HG02588 (cell line): ENCODE data around the gene CUL4B.
"Not testable (repeated sequence)": the region's sequence is repeated elsewhere in the genome, so short reads cannot be mapped to it uniquely, and the experiment has no call there.

Experiments used
- ATAC-seq: cut with Tn5 transposase; IDR thresholded peaks from one replicate; pipeline ENCODE4 v1.9.1; 2021; ENCODE audit warnings: mild to moderate bottlenecking, moderate library complexity; ENCODE audit not compliant: unreplicated experiment

The CUL4B gene

GRCh38 chrX:120560842-120561633, at the start of gene CUL4B:
CUL4B (minus strand) TSS chrX:120560962; CDS start chrX:120560638, 324 bp downstream.
- ATAC-seq = peak; percentile 80

GRCh38 chrX:120604361-120604782, 43.6 kb upstream of the CUL4B start:
- ATAC-seq = peak; percentile 46

- ATAC-seq = peak; percentile 92
Observed at GRCh38 chrX:120603707-120604360, 43.1 kb upstream of the CUL4B start, which contains the start of gene MCTS1. MCTS1 (plus strand) TSS chrX:120604101; CDS start chrX:120604237, 136 bp downstream.

GRCh38 chrX:120585702-120586101, 24.9 kb upstream of the CUL4B start:
- ATAC-seq = no peak

- no peak for ATAC-seq
Observed at GRCh38 chrX:120575379-120576114, 14.8 kb upstream of the CUL4B start.

GRCh38 chrX:120573806-120574205, 13.0 kb upstream of the CUL4B start:
- not testable (repeated sequence) for ATAC-seq

GRCh38 chrX:120570011-120570600, 9.3 kb upstream of the CUL4B start:
- no peak for ATAC-seq

GRCh38 chrX:120568609-120569008, 7.8 kb upstream of the CUL4B start:
- no peak for ATAC-seq

- ATAC-seq = no peak
Observed at GRCh38 chrX:120568035-120568434, 7.3 kb upstream of the CUL4B start.

- no peak for ATAC-seq
Observed at GRCh38 chrX:120566817-120567216, 6.1 kb upstream of the CUL4B start.

GRCh38 chrX:120564925-120565324, 4.2 kb upstream of the CUL4B start:
- ATAC-seq = no peak

GRCh38 chrX:120562569-120562926, 1.8 kb upstream of the CUL4B start:
- ATAC-seq = no peak

- ATAC-seq = no peak
Observed at GRCh38 chrX:120561634-120562568, 1.1 kb upstream of the CUL4B start.

GRCh38 chrX:120560405-120560841, 339 bp downstream of the CUL4B start:
- ATAC-seq = peak; percentile 39

- no peak for ATAC-seq
Observed at GRCh38 chrX:120559804-120560203, 958 bp downstream of the CUL4B start.

GRCh38 chrX:120556251-120556650, 4.5 kb downstream of the CUL4B start:
- no peak for ATAC-seq

GRCh38 chrX:120549483-120550452, 11.0 kb downstream of the CUL4B start:
- ATAC-seq = no peak

GRCh38 chrX:120536061-120536460, 24.7 kb downstream of the CUL4B start:
- no peak for ATAC-seq
